ENCODE results near the gene EXOC6B.

Gene EXOC6B

DNA sequence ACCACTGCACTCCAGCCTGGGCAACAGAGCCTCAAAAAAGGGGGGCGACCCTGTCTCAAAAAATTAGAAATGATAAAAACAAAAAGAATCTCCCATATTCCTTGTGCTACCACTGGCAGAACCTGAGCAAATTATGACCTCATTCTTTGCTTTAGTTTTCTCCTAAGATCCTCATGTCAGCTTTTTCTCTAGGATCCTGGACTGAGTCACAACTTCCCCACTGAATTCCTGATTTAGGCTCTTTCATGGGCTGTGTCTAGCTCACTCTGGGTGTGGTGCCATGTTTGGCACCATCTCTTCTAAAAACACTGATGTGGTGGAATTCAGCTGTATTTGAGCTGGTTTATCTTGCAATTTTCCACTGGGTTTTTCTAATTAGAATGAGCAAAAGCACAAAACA, 37.1 kb downstream of the EXOC6B start:
- no peak for DNase-seq (ENCODE audit: low spot score)

DNA sequence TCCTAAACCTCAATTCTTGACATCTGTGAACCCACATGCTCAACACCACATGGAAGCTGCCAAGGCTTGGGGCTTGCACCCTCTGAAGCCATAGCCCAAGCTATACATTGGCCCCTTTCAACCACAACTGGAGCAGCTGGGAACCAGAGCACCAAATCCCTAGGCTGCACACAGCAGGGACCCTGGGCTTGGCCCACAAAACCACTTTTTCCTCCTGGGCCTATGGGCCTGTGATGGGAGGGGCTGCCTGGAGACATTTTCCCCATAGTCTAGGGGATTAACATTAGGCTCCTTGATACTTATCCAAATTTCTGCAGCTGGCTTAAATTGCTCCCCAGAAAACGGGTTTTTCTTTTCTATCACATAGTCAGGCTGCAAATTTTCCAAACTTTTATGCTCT, 40.3 kb downstream of the EXOC6B start:
- DNase-seq (ENCODE audit: low spot score): no peak

DNA sequence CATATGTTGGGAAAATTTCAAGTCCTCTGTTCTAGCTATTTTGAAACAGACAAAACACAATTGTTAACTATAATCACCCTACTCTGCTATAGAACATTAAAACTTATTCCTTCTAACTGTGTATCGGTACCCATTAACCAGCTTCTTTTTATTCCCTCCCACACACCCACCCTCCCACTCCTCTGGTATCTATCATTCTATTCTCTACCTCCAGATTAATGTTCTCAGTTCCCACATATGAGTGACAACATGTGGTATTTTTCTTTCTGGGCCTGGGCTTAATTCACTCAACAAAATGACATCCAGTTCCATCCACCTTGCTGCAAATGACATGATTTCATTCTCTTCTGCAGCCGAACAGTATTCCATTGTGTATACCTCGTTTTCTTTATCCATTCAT, 43.3 kb downstream of the EXOC6B start:
- no peak for DNase-seq (ENCODE audit: low spot score)

DNA sequence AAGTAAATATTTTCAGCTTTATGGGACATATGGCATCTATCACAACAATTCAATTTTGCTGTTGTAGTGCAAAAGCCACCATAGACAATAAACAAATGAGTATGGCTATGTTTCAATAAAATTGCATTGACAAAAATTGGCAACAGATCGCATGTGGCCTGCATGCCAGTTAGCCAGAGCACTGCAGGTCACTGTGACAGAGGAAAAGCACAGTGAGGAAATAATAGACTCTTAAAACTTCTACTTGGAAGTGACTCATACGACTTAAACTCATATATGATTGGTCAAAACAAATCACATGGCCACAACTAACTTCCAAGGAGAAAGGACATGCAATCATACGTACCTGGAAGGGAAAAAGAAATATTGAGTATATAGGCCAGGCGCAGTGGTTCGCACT, 44.4 kb downstream of the EXOC6B start:
- no peak for DNase-seq (ENCODE audit: low spot score)

DNA sequence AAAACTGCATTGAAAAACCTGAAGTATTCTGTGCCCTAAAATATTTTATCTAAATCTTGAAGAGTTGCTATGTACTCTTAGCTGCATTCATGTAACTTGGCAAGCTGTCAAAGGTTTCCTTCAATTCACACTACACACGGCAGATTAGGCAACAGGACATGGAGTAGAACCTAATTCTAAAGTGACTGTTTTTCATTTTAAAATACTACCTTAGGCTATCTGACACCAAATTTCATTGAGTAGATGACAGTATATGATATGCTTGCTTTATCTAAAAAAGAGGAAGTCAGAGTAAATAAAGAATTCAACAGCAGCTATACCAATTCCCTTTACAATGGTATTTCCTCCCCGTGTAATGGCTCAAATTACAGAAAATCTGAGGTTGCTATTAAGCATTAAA, 45.4 kb downstream of the EXOC6B start:
- no peak for DNase-seq (ENCODE audit: low spot score)

DNA sequence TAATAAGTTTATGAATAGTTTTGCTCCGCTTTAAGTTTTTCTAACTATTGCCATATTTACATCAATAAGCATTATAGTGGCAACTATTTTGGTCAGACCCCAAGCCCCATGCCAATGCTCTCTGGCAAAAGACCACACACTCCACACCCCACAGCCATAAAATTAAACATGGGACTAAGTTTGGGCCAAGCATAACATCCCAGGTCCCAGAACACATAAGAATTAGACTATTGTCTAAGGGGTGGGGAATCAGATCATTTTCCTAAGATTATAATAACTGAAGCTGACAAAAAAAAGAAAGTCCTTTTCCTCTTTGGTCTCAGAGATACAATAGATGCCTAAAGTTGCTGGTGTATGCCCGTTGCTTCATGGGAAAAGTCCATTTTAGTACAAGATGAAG, 46.3 kb downstream of the EXOC6B start:
- DNase-seq (ENCODE audit: low spot score): no peak

DNA sequence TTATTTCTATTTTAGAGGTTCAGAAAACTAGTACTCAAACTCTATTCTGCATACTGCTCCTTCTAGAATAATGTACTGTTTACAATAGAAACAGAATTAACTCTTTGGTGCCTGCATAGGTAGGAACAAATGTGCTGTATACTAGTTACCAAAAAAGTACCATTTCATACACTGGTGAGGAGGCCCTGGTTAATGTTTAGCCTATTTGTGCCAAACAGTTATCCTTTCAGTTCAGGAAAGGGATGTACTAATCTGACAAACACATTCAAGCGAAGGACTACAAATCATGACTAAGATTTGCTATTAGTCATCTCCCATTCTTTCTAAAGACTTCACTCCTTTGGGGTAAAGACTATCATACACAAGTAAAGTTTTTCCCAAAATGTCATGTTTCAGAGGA, 47.4 kb downstream of the EXOC6B start:
- DNase-seq (ENCODE audit: low spot score): no peak

DNA sequence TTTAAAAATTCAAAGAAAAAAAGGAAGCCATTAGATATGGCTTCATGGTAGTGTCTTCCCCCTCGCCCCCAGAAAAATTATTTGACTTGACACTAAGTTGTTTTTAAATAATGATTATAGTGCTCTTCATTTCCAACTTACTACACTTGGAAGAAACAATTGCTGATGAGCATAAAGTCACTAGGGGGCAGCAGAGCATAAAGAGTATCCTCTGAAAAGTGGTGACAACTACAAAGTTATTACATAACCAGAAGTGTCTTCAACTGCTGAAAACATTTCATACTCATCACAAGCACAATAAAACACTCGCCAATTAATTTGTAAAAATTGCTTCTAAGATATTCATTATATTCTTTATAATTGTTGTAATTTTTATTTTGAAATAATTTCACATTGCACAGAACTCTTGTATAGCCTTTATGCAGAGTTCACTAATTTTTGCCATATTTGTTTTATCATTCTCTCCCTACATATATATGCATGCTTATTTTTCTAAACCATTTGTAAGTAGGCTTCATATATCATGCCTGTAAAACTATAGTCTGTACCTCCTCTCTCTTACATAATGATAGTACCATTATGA, 54.9 kb downstream of the EXOC6B start:
- DNase-seq (ENCODE audit: low spot score): peak; percentile 34

DNA sequence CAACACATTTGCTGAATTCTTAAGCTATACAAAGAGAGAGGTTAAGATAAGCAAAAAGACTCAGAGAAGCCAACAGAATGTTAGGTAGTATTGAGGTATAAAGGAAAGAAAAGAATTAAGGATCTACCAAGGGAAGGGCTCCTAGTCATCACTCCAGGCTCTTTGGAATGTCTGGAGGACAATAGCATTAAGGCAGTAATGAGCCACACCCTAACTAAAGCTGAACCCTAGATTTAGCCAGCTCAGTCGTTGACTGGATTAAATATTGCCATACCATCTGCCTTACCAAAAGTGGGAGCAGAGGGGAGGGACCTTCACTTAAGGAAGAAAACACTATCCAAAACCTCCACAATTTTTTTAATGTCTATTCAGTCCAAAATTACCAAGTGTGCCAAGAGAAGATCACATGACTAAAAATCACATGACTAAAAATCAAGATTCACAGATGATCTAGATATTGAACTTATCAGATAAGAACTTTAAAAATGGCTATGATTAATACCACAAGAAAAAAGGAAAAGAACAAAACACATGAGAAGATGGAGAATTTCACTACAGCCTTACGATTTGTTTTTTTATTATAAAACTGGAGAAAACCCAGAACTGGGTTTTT, 59.7 kb downstream of the EXOC6B start:
- DNase-seq (ENCODE audit: low spot score): no peak

DNA sequence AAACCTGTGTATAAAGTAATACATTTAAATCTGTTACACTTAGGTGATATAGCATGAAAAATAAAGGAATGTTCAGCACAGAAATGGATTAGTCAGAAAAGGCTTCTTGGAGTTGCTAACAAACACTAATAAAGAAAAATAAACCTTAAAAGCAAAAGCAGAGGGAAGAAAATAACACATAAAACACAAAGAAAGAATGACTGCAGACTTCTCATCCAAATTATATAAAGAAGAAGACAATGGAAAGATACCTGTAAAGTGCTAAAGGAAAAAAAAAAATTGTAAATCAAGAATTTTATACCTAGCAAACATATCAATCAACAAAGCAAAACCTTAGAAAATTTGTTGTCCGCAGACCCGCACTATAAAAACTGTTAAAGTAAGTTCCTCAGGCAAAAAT, 63.6 kb downstream of the EXOC6B start:
- no peak for DNase-seq (ENCODE audit: low spot score)

DNA sequence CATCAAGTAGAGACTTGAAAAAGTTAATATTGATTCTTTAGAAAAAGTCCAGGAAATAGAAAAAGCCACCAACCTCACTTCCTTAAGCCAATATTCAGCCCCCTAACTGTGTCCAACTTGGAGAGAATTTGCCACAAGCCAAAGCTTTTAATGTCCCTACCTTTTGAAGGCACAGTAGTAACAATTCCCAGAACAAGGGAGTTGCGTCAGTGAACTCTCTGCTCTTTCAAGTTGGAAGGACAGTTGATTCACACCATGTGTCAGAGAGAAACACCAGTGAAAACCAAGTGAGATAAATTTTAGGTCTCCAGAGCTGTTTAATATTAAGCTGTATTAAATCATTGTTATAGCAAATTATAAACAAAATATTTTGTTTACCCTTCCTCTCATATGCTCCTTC, 66.1 kb downstream of the EXOC6B start:
- no peak for DNase-seq (ENCODE audit: low spot score)

DNA sequence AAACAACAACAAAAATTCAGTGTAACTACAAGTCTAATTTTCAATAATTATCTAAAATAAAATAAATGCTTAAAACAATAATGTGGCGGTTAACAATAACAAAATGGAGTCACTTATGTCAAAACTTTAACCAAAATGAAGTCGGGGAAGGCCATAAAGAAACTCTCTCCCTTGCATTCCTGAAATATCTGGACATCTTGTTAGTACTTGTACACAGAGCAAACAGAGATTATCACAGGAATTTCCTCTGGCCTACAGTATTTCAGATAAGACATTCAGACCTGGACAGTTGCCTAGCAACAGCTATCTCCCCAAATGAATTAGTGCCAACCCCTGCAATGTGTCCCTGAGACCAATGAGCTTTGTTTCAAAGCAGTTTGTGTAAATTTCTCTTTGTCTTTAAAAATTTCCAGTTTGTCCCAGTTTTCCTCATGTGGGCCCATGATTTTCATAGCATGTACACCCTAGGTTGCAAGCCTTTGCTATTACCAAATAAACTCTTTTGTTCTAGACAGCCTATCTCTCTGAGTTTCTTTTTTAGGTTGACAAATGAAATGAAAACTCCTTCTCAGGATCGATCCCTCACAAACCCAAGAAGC, 68.6 kb downstream of the EXOC6B start:
- peak; percentile 67 for DNase-seq (ENCODE audit: low spot score)

DNA sequence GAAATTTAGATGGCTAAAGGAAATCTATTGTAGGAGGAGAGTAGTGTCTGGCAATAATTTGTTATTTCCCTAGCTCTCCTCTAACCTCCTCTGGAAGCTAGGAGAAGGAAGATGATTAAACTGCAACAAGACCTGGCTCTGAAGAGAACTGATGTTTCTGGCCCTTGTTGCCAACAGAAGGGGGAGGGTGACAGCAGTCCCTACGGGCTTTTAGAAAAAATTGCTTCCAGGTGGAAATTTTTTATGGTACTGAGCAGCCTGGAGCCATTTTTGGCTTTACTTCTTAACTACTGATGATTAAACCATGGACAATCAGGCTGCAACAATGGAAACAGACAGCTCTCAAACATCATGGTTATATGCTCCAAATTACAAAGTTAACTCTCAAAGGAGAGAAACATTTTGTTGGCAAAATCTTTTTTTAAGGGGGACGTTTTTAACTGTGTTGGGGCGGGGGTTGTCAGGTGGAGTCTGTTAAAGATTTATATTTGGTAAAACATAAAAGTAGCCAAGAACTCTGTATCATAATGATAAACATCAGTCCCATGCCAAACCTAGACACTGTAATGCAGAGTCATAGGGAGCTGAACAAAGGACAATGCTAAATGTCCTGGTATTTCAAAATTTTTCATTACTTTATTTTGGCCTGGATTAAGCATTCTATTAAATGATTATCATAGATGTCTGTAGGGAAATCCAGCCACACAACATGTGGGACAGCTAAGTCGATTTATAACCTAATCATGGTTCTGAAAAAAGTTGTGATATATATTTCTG, 70.0 kb downstream of the EXOC6B start:
- DNase-seq (ENCODE audit: low spot score): no peak

DNA sequence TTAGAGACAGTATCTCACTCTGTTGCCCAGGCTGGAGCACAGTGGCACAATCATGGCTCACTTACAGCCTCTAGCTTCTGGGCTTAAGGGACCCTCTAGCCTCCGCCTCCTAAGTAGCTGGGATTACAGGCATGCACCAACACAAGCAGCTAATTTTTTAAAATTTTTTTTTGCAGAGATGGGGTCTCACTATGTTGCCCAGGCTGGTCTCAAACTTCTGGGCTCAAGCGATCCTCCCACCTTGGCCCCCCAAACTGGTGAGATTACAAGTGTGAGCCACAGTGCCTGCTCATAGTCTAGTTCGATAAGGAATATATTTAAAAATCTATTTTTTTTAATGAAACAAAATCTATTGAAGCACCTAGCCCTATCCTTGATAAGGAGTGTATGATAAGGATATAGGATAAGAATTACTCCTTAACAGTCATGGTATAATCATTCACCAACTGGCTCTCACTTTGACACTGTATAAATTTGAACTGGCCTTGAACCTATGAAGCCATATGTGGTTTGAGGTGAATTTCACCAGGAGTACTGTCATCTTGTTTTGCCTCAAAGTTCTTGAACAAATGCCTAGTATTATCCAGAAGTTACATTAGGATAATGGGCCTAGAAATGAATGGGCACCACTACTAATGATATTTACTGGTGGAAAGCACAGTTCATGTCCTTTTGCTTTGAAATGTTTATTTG, 71.1 kb downstream of the EXOC6B start:
- no peak for DNase-seq (ENCODE audit: low spot score)

DNA sequence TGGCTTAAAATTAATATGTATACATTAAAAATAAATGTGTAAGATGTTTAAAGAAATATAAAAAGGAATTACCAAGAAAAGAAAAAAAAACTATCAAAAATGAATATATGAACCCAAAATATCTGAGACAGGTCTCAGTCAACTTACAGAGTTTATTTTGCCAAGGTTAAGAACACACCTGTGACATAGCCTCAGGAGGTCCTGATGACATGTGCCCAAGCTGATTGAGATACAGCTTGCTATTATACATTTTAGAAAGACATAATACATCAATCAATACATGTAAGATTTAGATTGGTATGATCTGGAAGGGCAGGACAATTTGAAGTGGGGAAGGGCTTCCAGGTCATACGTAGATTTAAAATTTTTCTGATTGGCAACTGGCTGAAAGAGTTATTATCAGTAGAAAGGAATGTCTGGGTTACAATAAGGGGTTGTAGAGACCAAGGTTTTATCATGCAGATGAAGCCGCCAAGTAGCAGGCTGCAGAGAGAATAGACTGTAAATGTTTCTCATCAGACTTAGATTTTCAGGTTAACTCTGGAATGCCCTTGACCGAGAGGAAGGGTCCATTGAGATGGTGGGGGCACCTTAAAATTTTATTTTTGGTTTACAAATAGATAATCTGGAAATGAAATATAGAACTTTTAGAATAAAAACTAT, 74.7 kb downstream of the EXOC6B start:
- DNase-seq (ENCODE audit: low spot score): no peak

DNA sequence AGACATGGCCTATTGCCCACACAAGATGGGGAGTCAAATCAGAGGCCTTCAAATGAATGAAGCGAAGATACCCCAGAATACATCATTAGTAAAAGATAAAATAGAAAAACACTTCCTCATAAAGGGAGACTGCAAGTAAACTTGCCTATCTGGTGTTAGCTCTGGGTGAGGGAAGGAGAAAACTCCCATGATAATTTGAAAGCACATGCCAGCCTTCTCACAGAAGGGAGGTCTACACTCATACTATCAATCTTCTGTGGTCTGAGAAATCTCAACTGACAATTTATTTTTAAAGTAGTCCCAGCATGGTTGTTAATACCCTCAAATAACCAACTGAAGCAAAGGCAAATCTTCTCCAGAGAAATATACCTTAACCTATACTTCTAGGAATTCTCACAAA, 75.4 kb downstream of the EXOC6B start:
- DNase-seq (ENCODE audit: low spot score): no peak

DNA sequence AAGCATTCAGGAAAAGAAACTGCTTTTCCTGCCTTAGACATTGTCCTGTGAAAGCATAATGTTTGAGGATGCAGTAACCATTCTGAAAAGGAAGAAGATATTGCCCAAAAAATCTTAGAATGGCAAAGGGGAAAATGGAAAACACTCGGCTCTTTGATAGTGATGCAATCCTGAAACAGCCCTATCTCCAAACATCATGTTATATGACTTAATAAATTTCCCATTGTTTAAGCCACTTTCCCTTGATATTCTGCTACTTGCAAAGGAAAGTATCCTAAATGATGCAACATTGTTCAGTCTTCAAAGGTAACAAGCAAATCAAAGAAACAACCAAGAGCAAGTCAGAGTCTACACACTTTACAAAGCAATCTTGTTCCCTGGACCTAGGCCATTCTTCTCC, 78.5 kb downstream of the EXOC6B start:
- no peak for DNase-seq (ENCODE audit: low spot score)

DNA sequence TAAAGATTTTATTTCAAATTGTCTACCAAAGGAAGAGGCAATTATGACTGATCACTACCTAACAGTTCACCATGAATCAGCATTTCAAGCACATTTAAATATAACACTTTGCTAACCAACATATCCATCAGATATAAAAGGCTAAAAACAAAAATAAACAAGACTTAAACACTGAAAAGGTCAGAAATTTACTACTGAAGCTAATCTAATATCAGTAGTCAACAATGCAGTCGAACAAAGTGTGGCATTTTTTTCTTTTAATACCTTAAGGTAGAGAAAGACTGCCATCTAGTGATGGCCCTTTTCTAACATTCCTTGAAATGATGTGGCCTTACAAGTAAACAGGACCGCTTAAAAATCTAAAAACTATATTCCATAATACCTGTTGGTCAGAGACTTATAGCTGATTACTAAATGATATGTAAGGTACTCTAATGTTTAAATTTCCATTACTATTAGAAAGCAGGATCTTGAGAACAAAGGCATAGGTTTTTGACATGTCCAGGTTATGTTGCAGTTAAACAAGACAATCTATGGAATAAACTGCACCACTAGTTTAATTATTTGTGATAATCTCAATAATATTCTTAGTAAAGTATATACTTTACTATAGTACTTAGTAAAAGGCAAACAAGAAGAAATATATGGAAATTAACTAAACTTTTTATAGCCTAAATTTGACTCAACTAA, 80.0 kb downstream of the EXOC6B start:
- DNase-seq (ENCODE audit: low spot score): peak; percentile 16

DNA sequence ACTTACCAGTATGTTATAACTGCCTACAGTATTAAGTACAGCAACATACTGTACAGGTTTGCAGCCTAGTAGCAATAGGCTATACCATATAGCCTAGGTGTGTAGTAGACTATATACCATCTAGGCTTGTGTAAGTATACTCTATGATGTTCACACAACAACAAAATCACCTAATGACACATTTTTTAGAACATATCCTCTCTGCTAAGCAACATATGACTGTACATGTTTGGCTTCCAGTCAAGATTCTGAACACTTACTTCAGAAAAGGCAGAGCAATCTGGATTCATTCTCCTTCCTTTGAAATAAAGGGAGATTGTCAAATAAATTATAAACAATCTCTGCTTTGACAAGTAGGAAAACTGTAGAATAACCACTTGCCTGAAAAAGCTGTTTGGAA, 81.8 kb downstream of the EXOC6B start:
- DNase-seq (ENCODE audit: low spot score): no peak

DNA sequence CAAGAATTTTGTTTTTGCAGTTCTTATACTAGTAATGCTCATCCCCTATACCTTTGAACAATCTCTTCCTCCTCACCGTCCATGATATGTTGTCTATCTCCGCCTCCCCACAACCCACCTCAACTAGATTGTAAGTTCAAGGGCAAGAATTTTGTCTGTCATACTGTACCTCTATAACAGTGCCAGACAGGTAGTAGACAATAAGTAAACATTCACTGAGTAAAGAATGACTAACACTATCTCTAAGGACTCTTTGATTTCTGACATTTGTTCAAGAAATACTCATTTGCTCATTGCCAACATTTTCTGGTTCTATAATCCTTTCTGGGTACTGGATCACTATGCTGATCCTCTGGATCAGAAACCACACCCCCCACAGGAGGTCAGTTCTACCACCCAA, 82.4 kb downstream of the EXOC6B start:
- DNase-seq (ENCODE audit: low spot score): no peak

DNA sequence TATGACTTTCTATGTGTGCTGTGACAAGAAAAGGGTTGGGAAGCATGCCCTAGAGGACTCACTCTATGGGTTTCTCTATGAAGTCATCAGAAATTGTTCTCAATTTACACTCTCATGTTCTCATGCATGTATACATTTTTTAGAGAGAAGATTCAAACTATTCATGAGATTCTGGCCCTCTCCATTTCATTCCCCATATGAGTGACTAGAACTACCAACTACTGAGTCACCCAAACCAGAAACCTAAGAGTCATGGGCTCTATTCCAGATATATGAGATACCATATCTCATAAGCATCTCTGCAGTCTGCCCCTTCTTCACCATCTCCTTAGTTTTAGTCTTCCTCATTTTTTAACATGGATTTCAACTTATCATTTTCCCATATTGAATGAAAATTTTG, 87.7 kb downstream of the EXOC6B start:
- DNase-seq (ENCODE audit: low spot score): no peak

DNA sequence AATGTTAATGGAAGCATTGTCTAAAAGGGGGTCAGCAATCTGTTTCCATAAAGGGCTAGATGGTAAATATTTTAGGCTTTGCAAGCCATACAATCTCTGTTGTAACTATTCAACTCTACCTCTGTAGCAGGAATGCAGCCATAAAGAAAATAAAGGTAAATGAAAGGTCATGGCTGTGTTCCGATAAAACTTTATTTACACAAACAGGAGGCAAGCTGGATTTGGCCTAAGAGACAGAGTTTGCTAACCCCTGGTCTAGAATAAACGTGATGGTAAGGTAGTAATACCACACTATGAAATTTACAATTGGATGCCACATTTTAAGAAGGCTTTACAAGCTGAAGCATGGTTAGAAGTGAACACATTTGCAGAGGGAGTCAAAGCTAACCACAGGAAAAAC, 91.4 kb downstream of the EXOC6B start:
- no peak for DNase-seq (ENCODE audit: low spot score)

Measured in HuH-7 (cell line).